ENCODE measurements around the gene ARHGAP26. TPM values are rescaled to one million over a fixed set of nuclear protein-coding genes. Genes with fewer than 3 reads are reported as not detected.

Gene ARHGAP26
- total and polyA plus RNA-seq, 2 donors (not counting 3 experiments of a cell fraction or from before 2014, with no cell fraction given): 3.1 to 16.2 TPM

- dilution Hi-C loops (cut with MboI; ENCODE audit: extremely low pct_ligation_motif_present, low sequenced_read_pairs): no loop called here
- Histone ChIP-seq H2AFZ (ENCODE audit: low read depth, low read length) (no peak overlapping the region), H3K9me1 (replicated peaks; ENCODE audit: control insufficient read depth, extremely low read depth, insufficient read depth, low read length) (no peaks in the 10 kb centered on the region), H3K27me3 (ENCODE audit: control insufficient read depth in 2 of 2, insufficient read depth in 2 of 2, low read length in 2 of 2) (no peaks in the 10 kb centered on the region), H3K9me3 (replicated peaks; ENCODE audit: control insufficient read depth, insufficient read depth, low read length) (no peaks in the 10 kb centered on the region), H3K4me2 (ENCODE audit: insufficient read depth, low read length) (no peak overlapping the region), H4K20me1 (replicated peaks; ENCODE audit: control insufficient read depth, extremely low read depth, insufficient read depth, low read length) (no peaks in the 10 kb centered on the region), H3K4me1 (ENCODE audit: control insufficient read depth, extremely low read depth, insufficient read depth, low read length) (peaks cover 38% of the 10 kb centered on the region), H3K4me3 (replicated peaks in 1 of 3; ENCODE audit: insufficient read depth in 1 of 3, low read depth in 1 of 3, low read length in 3 of 3) (no peak overlapping the region), H3K9ac (replicated peaks; ENCODE audit: extremely low read depth, insufficient read depth, low read length) (no peak overlapping the region), H3K36me3 (ENCODE audit: control insufficient read depth in 2 of 2, extremely low read depth in 1 of 2, insufficient read depth in 2 of 2, low read length in 2 of 2) (no peaks in the 10 kb centered on the region), H3K79me2 (ENCODE audit: control insufficient read depth, insufficient read depth, low read length) (no peaks in the 10 kb centered on the region), H3K27ac (ENCODE audit: insufficient read depth, low read depth, low read length) (no peak overlapping the region)
- no peak for DNase-seq (ENCODE audit: low read depth, low spot score)
- ChIA-PET POLR2A (no interaction called here), CTCF (interaction anchor here (0.8 to 21.9 kb wide), 7 partner anchors 9 to 153 kb away, joined by 3 to 1173 read pairs (median 7); no protein-coding TSS in a partner anchor)
- TF ChIP-seq MAX (IDR thresholded peaks at IDR 0.05; ENCODE audit: insufficient read depth, insufficient read length): no peak
- no peak for TF ChIP-seq POLR2AphosphoS5 (IDR thresholded peaks at IDR 0.05; ENCODE audit: insufficient read depth, low read depth, low read length)
- no peak for TF ChIP-seq FOS (IDR thresholded peaks at IDR 0.05; ENCODE audit: borderline replicate concordance, insufficient read depth, low read length)
- intact Hi-C loops (cut with micrococcal nuclease): no loop called here
- no TSS peak for BruUV-seq (replicated peaks)
- no peak for FAIRE-seq
These were observed 100.6 kb downstream of the ARHGAP26 start for GRCh38 chr5:142870532-142871362.

- dilution Hi-C loops (cut with MboI; ENCODE audit: extremely low pct_ligation_motif_present, low sequenced_read_pairs) (no loop called here), intact Hi-C loops (cut with micrococcal nuclease) (no loop called here)
- CTCF ChIA-PET: interaction anchor here (0.6 to 21.9 kb wide), 8 partner anchors 9 to 167 kb away, joined by 3 to 1173 read pairs (median 6); partner anchors contain the start of gene ARHGAP26
- DNase-seq (ENCODE audit: low read depth, low spot score) (no peak), FAIRE-seq (no peak)
- Histone ChIP-seq H3K27ac (ENCODE audit: insufficient read depth, low read depth, low read length) (no peak overlapping the region), H2AFZ (ENCODE audit: low read depth, low read length) (no peak overlapping the region), H3K9ac (replicated peaks; ENCODE audit: extremely low read depth, insufficient read depth, low read length) (no peak overlapping the region), H3K9me1 (replicated peaks; ENCODE audit: control insufficient read depth, extremely low read depth, insufficient read depth, low read length) (no peaks in the 10 kb centered on the region), H4K20me1 (replicated peaks; ENCODE audit: control insufficient read depth, extremely low read depth, insufficient read depth, low read length) (no peaks in the 10 kb centered on the region), H3K4me2 (ENCODE audit: insufficient read depth, low read length) (no peak overlapping the region), H3K27me3 (ENCODE audit: control insufficient read depth in 2 of 2, insufficient read depth in 2 of 2, low read length in 2 of 2) (no peaks in the 10 kb centered on the region), H3K4me1 (ENCODE audit: control insufficient read depth, extremely low read depth, insufficient read depth, low read length) (peaks cover 42% of the 10 kb centered on the region), H3K4me3 (replicated peaks in 1 of 3; ENCODE audit: insufficient read depth in 1 of 3, low read depth in 1 of 3, low read length in 3 of 3) (no peak overlapping the region), H3K79me2 (ENCODE audit: control insufficient read depth, insufficient read depth, low read length) (no peaks in the 10 kb centered on the region), H3K9me3 (replicated peaks; ENCODE audit: control insufficient read depth, insufficient read depth, low read length) (no peaks in the 10 kb centered on the region), H3K36me3 (ENCODE audit: control insufficient read depth in 2 of 2, extremely low read depth in 1 of 2, insufficient read depth in 2 of 2, low read length in 2 of 2) (no peaks in the 10 kb centered on the region)
- POLR2A ChIA-PET: no interaction called here
- BruUV-seq (replicated peaks): no TSS peak
- no peak for TF ChIP-seq CTCF (IDR thresholded peaks at IDR 0.05; ENCODE audit: extremely low read depth in 1 of 2, insufficient read depth in 1 of 2, low read depth in 1 of 2, low read length in 2 of 2)
These were observed 101.4 kb downstream of the ARHGAP26 start for GRCh38 chr5:142871363-142872193.
